HTERT RPE-1 (cell line): ENCODE measurements around the gene BPIFB4.
"Not testable (repeated sequence)": the region's sequence is repeated elsewhere in the genome, so short reads cannot be mapped to it uniquely, and the experiment has no call there.

Experiments used
- in situ Hi-C: fragments of 300-500 bp; cut with MboI; formaldehyde crosslinking; loops from 4 replicates; pipeline ENCODE4 v1.14.3; 2020; ENCODE audit warnings: low sequenced_read_pairs

The BPIFB4 gene

GRCh38 chr20:33083544-33084340 is 4.3 kb downstream of the BPIFB4 start:
- in situ Hi-C loops: no loop called here

- in situ Hi-C loops: no loop called here
These were observed 5.3 kb downstream of the BPIFB4 start for GRCh38 chr20:33084722-33085121.

GRCh38 chr20:33086052-33086722 is 6.7 kb downstream of the BPIFB4 start:
- in situ Hi-C loops: no loop called here

- in situ Hi-C loops: no loop called here
These were observed 11.7 kb downstream of the BPIFB4 start for GRCh38 chr20:33091147-33091546.

GRCh38 chr20:33091693-33092092 is 12.2 kb downstream of the BPIFB4 start:
- in situ Hi-C loops: no loop called here

- in situ Hi-C loops: no loop called here
These were observed 12.9 kb downstream of the BPIFB4 start for GRCh38 chr20:33092361-33092760.

- in situ Hi-C loops: no loop called here
These were observed 13.6 kb downstream of the BPIFB4 start for GRCh38 chr20:33093074-33093473.

GRCh38 chr20:33093582-33093981 is 14.1 kb downstream of the BPIFB4 start:
- in situ Hi-C loops: no loop called here

GRCh38 chr20:33095249-33095648 is 15.8 kb downstream of the BPIFB4 start:
- in situ Hi-C loops: no loop called here

GRCh38 chr20:33095902-33096584 is 16.6 kb downstream of the BPIFB4 start:
- in situ Hi-C loops: not testable (repeated sequence)

- in situ Hi-C loops: no loop called here
These were observed 17.6 kb downstream of the BPIFB4 start for GRCh38 chr20:33097001-33097400.

- in situ Hi-C loops: no loop called here
These were observed 20.5 kb downstream of the BPIFB4 start for GRCh38 chr20:33099843-33100538.

- in situ Hi-C loops: no loop called here
These were observed 24.1 kb downstream of the BPIFB4 start for GRCh38 chr20:33103556-33103955.

- in situ Hi-C loops: no loop called here
These were observed 24.9 kb downstream of the BPIFB4 start for GRCh38 chr20:33104336-33104735.

GRCh38 chr20:33105316-33105924 is 26.0 kb downstream of the BPIFB4 start:
- in situ Hi-C loops: no loop called here

- in situ Hi-C loops: not testable (repeated sequence)
These were observed 26.7 kb downstream of the BPIFB4 start for GRCh38 chr20:33106058-33106620.

- in situ Hi-C loops: no loop called here
These were observed 29.2 kb downstream of the BPIFB4 start for GRCh38 chr20:33108661-33109060.

- in situ Hi-C loops: no loop called here
These were observed 30.8 kb downstream of the BPIFB4 start for GRCh38 chr20:33110147-33110825.

- in situ Hi-C loops: no loop called here
These were observed 31.9 kb downstream of the BPIFB4 start for GRCh38 chr20:33111306-33111705.
